Endothelial cell of umbilical vein (primary cell): Measurements from ENCODE around the gene PPM1J. TPM values are rescaled to one million over a fixed set of nuclear protein-coding genes. Genes with fewer than 3 reads are reported as not detected.

ENCODE experiments used
- BruUV-seq: library from RNA; stranded (reverse); fragments of 400-500 nt; replicated peaks from 2 replicates; lab custom pipeline; 2021; lab: Mats Ljungman, UMichigan
- CTCF ChIA-PET: fragments of 300-600, 350-600 bp; sonication (Branson Sonifier 250); formaldehyde crosslinking; loops from one replicate; lab custom pipeline; 2021; ENCODE audit warnings: antibody characterized with exemption, inconsistent platforms; lab: Charles Lee
- POLR2A ChIA-PET: fragments of 300-600, 350-600 bp; sonication (Branson Sonifier 250); formaldehyde crosslinking; loops from one replicate; lab custom pipeline; 2021; ENCODE audit warnings: antibody characterized with exemption, inconsistent platforms; lab: Charles Lee
- DNase-seq: peaks from one replicate; pipeline ENCODE4 v3.0.0-alpha.2; 2011; ENCODE audit warnings: low read depth, low spot score
- FAIRE-seq: peaks from 2 replicates; lab custom pipeline; 2011; peaks lifted over from hg19 to GRCh38; lab: Jason Lieb, UNC
- H2AFZ ChIP-seq: 2 replicates; pipeline ENCODE4 v1.6.0; 2012; ENCODE audit warnings: low read depth, low read length, control low read depth, inconsistent platforms
- H3K27ac ChIP-seq: 2 replicates; pipeline ENCODE4 v1.5.1; 2011; ENCODE audit warnings: low read depth, mild to moderate bottlenecking, control low read depth, low read length, moderate library complexity; ENCODE audit not compliant: insufficient read depth
- H3K27me3 ChIP-seq, 2 experiments: 2 replicates each; pipeline versions ENCODE4 v1.6.0 to v1.6.1; 2011; ENCODE audit warnings: low read length in 2 of 2, mixed read lengths in 1 of 2; ENCODE audit not compliant: control insufficient read depth in 2 of 2, insufficient read depth in 2 of 2
- H3K36me3 ChIP-seq, 2 experiments: 2 replicates in 1 of 2; 3 replicates in 1 of 2; pipeline ENCODE4 v1.5.1; 2011; ENCODE audit warnings: low read length in 2 of 2, mild to moderate bottlenecking in 1 of 2, moderate library complexity in 1 of 2; ENCODE audit not compliant: control insufficient read depth in 2 of 2, insufficient read depth in 2 of 2; ENCODE audit errors: extremely low read depth in 1 of 2
- H3K4me1 ChIP-seq: 3 replicates; pipeline ENCODE4 v1.5.1; 2011; ENCODE audit warnings: mild to moderate bottlenecking, low read length; ENCODE audit not compliant: control insufficient read depth, insufficient read depth; ENCODE audit errors: extremely low read depth
- H3K4me2 ChIP-seq: 2 replicates; pipeline ENCODE4 v1.6.1; 2011; ENCODE audit warnings: low read length, control low read depth, mixed read lengths; ENCODE audit not compliant: insufficient read depth
- H3K4me3 ChIP-seq, 3 experiments: fragments of 200-600 bp in 1 of 3; sonication (generic), shearing (Covaris generic) in 1 of 3; replicated peaks in 1 of 3; 2 replicates each; pipeline ENCODE4 v1.5.1; 2011 to 2016; ENCODE audit warnings: control low read depth in 3 of 3, low read length in 3 of 3, mild to moderate bottlenecking in 2 of 3, inconsistent platforms in 1 of 3, low read depth in 1 of 3, moderate library complexity in 1 of 3; ENCODE audit not compliant: insufficient read depth in 1 of 3
- H3K79me2 ChIP-seq: 2 replicates; pipeline ENCODE4 v1.6.0; 2012; ENCODE audit warnings: low read length, inconsistent platforms; ENCODE audit not compliant: control insufficient read depth, insufficient read depth
- H3K9ac ChIP-seq: replicated peaks from 2 replicates; pipeline ENCODE3; 2011; ENCODE audit warnings: low read length, control low read depth; ENCODE audit not compliant: insufficient read depth; ENCODE audit errors: extremely low read depth
- H3K9me1 ChIP-seq: replicated peaks from 3 replicates; pipeline ENCODE4 v1.6.0; 2011; ENCODE audit warnings: mild to moderate bottlenecking, low read length; ENCODE audit not compliant: control insufficient read depth, insufficient read depth; ENCODE audit errors: extremely low read depth
- H3K9me3 ChIP-seq: replicated peaks from 2 replicates; pipeline ENCODE4 v1.5.1; 2012; ENCODE audit warnings: low read length, inconsistent platforms; ENCODE audit not compliant: control insufficient read depth, insufficient read depth
- H4K20me1 ChIP-seq: replicated peaks from 2 replicates; pipeline ENCODE3; 2011; ENCODE audit warnings: mild to moderate bottlenecking, low read length; ENCODE audit not compliant: control insufficient read depth, insufficient read depth; ENCODE audit errors: extremely low read depth
- EZH2 ChIP-seq: IDR thresholded peaks from 2 replicates; pipeline ENCODE4 v1.6.1; 2012; ENCODE audit warnings: borderline replicate concordance, low read depth, mild to moderate bottlenecking, moderate library complexity, low read length, inconsistent platforms; ENCODE audit not compliant: severe bottlenecking
- FOS ChIP-seq: IDR thresholded peaks from 2 replicates; pipeline ENCODE4 v1.6.1; 2011; ENCODE audit warnings: mild to moderate bottlenecking, low read length, moderate library complexity, borderline replicate concordance; ENCODE audit not compliant: insufficient read depth
- GATA2 ChIP-seq: IDR thresholded peaks from 2 replicates; pipeline ENCODE4 v1.7.0; 2011; ENCODE audit warnings: low read depth, mild to moderate bottlenecking, moderate library complexity, mixed read lengths, low read length; ENCODE audit not compliant: insufficient read length, insufficient read depth
- JUN ChIP-seq: IDR thresholded peaks from 2 replicates; pipeline ENCODE4 v1.6.1; 2011; ENCODE audit warnings: borderline replicate concordance, low read depth; ENCODE audit not compliant: insufficient read length, insufficient read depth
- MYC ChIP-seq: IDR thresholded peaks from one replicate; pipeline ENCODE4 v1.6.1; 2011; ENCODE audit warnings: mild to moderate bottlenecking, low read depth, low read length
- POLR2A ChIP-seq: IDR thresholded peaks from 2 replicates; pipeline ENCODE4 v1.6.1; 2012; ENCODE audit warnings: low read depth, mild to moderate bottlenecking, control low read depth, low read length
- POLR2AphosphoS5 ChIP-seq: IDR thresholded peaks from 2 replicates; pipeline ENCODE4 v1.6.1; 2012; ENCODE audit warnings: low read depth, mild to moderate bottlenecking, control low read depth, low read length, moderate library complexity; ENCODE audit not compliant: insufficient read depth
- dilution Hi-C: fragments of 300-500 bp; cut with MboI; formaldehyde crosslinking; loops from one replicate; pipeline ENCODE4 v1.15.0; 2019; ENCODE audit warnings: low sequenced_read_pairs; ENCODE audit not compliant: extremely low pct_ligation_motif_present
- intact Hi-C: fragments of 100-400 bp; cut with micrococcal nuclease; formaldehyde crosslinking; loops from one replicate; pipeline ENCODE4 v1.10.0; 2022
- polyA plus RNA-seq, 4 experiments: library from polyadenylated mRNA; depleted of rRNA in 3 of 4; stranded (reverse) in 3 of 4; unstranded in 1 of 4; fragments of >200 nt; gene quantifications; 2 replicates each; pipeline versions ENCODE4 v1.2.1 to v1.2.3, GENCODE V29; 2011 to 2012; ENCODE audit warnings: missing spikeins in 1 of 4
- total RNA-seq: library from RNA; stranded (reverse); gene quantifications from 2 replicates; pipeline ENCODE4 v1.2.3, GENCODE V29; 2021
- TF ChIP-seq, protein P1 (sequence below): IDR thresholded peaks from 2 replicates; pipeline ENCODE4 v1.6.1; 2011; ENCODE audit not compliant: insufficient read depth, insufficient read length
- TF ChIP-seq, protein P2 (sequence below), 2 donors: IDR thresholded peaks; 1 replicate in 1 of 2; 2 replicates in 1 of 2; pipeline ENCODE4 v1.5.1; 2011; ENCODE audit warnings: low read length in 2 of 2, mild to moderate bottlenecking in 2 of 2, moderate library complexity in 2 of 2, control low read depth in 1 of 2, inconsistent platforms in 1 of 2, low read depth in 1 of 2; ENCODE audit not compliant: insufficient read depth in 1 of 2; ENCODE audit errors: extremely low read depth in 1 of 2

Gene PPM1J
- total and polyA plus RNA-seq, 2 donors (not counting 3 experiments of a cell fraction or from before 2014, with no cell fraction given): 1.7 to 3.1 TPM

DNA sequence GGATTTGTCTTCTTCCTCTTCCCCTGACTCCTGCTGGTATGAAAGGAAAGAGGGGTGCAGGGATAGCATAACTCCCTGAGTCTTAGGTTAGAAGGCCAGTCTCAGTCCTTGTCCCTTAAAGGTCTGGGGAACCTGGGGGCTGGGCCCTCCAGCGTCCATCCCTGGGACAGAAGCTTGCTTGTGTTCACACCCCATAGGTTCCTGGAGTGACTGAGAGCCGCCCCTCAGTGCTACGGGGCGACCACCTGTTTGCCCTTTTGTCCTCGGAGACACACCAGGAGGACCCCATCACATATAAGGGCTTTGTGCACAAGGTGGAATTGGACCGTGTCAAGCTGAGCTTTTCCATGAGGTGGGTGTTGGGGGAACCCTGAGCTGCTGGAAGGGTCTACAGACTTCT, 21.3 kb downstream of the PPM1J start:
- Histone ChIP-seq H3K9ac (no peak overlapping the region), H3K36me3 (peaks cover 12 to 47% of the 10 kb centered on the region in 2 experiments), H3K4me2 (no peak overlapping the region), H2AFZ (no peak overlapping the region), H4K20me1 (no peaks in the 10 kb centered on the region), H3K9me1 (no peaks in the 10 kb centered on the region), H3K4me3 (no peak overlapping the region), H3K9me3 (no peaks in the 10 kb centered on the region), H3K27me3 (no peaks in the 10 kb centered on the region), H3K4me1 (peaks cover 4% of the 10 kb centered on the region), H3K79me2 (no peaks in the 10 kb centered on the region), H3K27ac (no peak overlapping the region)
- TF ChIP-seq EZH2: no peak
- no peak for TF ChIP-seq POLR2A
- no peak for TF ChIP-seq GATA2
- no peak for TF ChIP-seq POLR2AphosphoS5
- TF ChIP-seq FOS: no peak
- TF ChIP-seq, protein P1, sequence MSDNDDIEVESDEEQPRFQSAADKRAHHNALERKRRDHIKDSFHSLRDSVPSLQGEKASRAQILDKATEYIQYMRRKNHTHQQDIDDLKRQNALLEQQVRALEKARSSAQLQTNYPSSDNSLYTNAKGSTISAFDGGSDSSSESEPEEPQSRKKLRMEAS: no peak
- no peak for TF ChIP-seq MYC
- TF ChIP-seq, protein P2, sequence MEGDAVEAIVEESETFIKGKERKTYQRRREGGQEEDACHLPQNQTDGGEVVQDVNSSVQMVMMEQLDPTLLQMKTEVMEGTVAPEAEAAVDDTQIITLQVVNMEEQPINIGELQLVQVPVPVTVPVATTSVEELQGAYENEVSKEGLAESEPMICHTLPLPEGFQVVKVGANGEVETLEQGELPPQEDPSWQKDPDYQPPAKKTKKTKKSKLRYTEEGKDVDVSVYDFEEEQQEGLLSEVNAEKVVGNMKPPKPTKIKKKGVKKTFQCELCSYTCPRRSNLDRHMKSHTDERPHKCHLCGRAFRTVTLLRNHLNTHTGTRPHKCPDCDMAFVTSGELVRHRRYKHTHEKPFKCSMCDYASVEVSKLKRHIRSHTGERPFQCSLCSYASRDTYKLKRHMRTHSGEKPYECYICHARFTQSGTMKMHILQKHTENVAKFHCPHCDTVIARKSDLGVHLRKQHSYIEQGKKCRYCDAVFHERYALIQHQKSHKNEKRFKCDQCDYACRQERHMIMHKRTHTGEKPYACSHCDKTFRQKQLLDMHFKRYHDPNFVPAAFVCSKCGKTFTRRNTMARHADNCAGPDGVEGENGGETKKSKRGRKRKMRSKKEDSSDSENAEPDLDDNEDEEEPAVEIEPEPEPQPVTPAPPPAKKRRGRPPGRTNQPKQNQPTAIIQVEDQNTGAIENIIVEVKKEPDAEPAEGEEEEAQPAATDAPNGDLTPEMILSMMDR (IDR thresholded peaks at IDR 0.05; ENCODE audit: extremely low read depth in 1 of 2, insufficient read depth in 1 of 2, low read depth in 1 of 2, low read length in 2 of 2): no peak
- TF ChIP-seq JUN: no peak
- dilution Hi-C loops: no loop called here
- ChIA-PET CTCF (interaction anchor here (0.6 kb wide), 2 partner anchors 21 to 84 kb away, joined by 3 to 5 read pairs; no protein-coding TSS in a partner anchor), POLR2A (interaction anchor here (0.6 to 0.7 kb wide), 2 partner anchors 183 to 330 kb away, joined by 3 to 4 read pairs; no protein-coding TSS in a partner anchor)
- FAIRE-seq (no peak), DNase-seq (no peak)
- intact Hi-C loops: no loop called here
- no TSS peak for BruUV-seq
